C4-2B (cell line): ENCODE results near the gene HIP1.

ENCODE experiments used
- H3K27ac ChIP-seq: fragments of 450-650 bp; 2 replicates; pipeline ENCODE4 v1.5.1; 2017
- ZFX ChIP-seq: fragments of 450-650 bp; IDR thresholded peaks from 2 replicates; pipeline ENCODE4 v1.6.1; 2017
- TF ChIP-seq, protein P1 (sequence below): fragments of 450-650 bp; conservative IDR thresholded peaks from 2 replicates; pipeline ENCODE4 v1.5.1; 2017; ENCODE audit warnings: mild to moderate bottlenecking

The HIP1 gene

DNA sequence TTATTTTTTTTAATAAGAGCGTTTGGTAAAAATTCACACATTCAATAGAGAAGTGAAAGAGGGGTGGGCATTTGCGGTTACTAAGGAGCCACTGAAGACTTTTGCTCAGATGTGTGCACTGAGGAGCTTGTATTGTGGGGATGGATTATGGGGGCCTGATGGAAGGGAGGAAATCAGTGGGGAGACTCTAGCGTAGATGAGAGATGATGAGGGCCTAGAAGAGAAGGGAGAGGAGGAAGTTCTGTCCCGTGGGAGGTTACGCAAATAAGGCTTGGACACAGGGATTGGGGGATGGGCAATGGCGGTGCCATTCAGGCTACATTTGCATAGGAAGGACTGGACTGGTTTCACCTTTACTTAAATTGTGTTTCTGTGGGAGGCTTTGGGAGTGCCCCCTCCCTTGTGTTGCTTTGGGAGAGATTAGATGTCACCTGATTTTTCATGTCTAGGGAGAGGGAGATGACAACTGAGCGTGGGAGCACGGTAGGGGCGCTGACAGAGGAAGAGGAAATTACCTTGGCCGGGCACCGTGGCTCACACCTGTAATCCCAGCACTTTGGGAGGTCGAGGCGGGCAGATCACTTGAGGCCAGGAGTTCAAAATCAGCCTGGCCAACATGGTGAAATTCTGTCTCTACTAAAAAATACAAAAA lies 2.2 kb upstream of the HIP1 start:
- TF ChIP-seq ZFX, result no peak
- TF ChIP-seq, protein P1, sequence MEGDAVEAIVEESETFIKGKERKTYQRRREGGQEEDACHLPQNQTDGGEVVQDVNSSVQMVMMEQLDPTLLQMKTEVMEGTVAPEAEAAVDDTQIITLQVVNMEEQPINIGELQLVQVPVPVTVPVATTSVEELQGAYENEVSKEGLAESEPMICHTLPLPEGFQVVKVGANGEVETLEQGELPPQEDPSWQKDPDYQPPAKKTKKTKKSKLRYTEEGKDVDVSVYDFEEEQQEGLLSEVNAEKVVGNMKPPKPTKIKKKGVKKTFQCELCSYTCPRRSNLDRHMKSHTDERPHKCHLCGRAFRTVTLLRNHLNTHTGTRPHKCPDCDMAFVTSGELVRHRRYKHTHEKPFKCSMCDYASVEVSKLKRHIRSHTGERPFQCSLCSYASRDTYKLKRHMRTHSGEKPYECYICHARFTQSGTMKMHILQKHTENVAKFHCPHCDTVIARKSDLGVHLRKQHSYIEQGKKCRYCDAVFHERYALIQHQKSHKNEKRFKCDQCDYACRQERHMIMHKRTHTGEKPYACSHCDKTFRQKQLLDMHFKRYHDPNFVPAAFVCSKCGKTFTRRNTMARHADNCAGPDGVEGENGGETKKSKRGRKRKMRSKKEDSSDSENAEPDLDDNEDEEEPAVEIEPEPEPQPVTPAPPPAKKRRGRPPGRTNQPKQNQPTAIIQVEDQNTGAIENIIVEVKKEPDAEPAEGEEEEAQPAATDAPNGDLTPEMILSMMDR, result no peak
- no peak overlapping the region for H3K27ac ChIP-seq

DNA sequence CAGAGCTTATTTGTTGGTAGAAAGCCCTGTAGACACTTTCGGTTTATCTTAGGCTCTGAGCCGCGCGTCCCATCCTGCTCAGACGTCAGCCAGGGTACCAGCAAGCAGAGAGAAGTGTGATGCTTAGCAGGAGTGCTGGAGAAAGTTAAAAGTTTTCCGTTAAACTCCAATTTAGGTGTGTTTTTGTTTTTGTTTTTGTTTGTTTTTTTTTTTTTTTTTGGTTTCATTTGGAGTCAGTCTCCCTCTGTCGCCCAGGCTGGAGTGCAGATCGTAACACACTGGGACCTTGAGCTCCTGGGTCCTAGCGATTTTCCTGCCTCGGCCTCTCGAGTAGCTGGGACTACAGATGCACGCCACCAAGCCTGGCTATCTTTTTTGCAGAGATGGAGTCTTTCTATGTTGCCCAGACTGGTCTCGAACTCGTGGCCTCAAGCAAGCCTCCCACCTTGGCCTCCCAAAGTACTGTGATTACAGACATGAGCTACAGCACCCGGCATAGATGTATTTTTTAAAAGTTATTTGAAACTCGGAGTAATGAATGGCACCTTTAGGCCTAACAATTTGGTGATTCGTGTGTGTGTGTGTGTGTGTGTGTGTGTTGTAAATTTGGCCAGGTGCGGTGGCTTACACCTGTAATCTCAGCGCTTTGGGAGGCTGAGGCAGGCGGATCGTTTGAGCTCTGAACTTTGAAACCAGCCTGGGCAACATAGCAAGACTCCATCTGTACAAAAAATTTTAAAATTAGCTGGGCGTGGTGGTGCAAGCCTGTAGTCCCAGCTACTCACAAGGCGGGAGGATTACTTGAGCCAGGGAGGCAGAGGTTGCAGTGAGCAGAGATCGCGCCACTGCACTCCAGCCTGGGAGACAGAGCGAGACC lies 1.3 kb upstream of the HIP1 start:
- TF ChIP-seq, protein P1, result no peak
- no peak for TF ChIP-seq ZFX
- peak overlapping the region; percentile 84 for H3K27ac ChIP-seq

DNA sequence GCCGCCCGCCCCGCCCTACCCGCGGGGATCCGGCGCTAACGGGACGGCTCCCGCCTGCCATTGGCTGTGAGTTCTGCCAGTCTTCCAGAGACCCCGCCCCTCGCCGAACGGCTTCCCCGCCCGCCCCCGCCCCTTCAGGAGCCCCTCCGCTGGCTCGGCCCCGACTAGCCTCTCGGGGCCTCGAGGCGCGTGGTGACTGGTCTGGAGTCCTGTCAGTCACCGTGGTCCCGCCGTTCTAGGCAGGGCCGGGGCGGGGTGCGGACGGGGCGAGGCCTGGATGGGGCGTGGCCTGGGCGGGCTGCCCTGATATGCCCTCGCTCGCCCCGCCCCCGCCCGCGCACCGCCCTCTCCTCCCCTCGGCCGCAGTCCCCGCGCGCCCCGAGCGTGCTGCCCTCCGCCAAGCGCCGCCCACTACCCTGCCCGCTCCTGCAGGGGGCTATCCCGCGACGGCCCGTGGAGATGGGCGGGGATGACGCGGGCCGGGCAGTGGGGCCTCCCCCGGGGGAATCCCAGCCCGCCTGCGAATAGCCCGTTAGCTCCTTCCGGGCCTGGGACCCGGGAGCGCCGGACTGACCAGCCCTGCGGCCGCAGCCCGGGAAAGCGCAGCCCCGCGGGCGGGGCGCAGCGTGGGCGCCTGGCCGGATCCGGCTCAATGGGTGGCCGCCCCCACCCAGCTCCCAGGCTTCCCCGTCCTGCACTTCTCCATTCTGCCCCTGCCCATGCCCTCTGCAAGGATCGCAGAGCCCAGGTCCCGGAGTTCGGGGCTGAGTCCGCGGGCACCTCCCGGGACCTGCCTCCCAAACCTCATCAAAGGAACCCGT lies 444 bp upstream of the HIP1 start:
- peak overlapping the region; percentile 84 for H3K27ac ChIP-seq
- peak; percentile 50; the same call in 1 of the 2 replicates for TF ChIP-seq ZFX
- TF ChIP-seq, protein P1, result no peak

DNA sequence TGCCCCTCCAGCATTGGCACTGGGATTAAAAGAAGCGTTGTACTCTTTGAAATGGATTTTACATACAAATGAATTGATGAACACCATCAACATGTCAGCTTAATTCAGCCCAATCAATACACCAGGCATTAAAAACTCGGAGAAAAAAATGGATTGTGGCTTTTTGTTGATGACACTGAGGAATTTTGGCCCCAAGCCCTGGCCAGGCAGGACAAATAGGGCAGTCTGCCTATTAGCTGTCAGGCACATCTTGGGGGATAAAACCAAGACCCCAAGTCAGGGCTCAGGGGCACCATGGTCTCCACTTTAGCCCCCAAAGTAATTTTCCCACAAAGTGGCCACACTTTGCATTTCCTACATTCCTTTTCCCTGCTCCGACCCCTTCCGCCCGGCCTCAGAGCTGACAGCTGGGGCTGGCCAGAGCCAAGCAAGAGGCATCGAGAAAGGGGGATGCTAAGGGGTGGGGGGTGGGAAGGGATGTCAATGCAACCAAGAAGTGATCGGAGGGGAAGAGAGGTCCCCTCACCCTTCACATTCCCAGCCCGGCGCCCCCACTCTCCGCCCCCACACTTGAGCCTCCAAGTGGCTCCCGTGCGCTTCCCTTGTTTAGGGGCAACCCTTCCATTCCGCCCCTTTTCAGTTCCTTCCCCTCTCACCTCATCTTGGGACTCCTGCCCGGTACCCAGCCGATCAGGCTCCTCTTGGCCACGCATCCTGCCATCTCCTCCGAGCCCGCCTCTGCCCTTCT lies 711 bp downstream of the HIP1 start:
- no peak for TF ChIP-seq ZFX
- TF ChIP-seq, protein P1, result no peak
- H3K27ac ChIP-seq, result peak overlapping the region; percentile 84

DNA sequence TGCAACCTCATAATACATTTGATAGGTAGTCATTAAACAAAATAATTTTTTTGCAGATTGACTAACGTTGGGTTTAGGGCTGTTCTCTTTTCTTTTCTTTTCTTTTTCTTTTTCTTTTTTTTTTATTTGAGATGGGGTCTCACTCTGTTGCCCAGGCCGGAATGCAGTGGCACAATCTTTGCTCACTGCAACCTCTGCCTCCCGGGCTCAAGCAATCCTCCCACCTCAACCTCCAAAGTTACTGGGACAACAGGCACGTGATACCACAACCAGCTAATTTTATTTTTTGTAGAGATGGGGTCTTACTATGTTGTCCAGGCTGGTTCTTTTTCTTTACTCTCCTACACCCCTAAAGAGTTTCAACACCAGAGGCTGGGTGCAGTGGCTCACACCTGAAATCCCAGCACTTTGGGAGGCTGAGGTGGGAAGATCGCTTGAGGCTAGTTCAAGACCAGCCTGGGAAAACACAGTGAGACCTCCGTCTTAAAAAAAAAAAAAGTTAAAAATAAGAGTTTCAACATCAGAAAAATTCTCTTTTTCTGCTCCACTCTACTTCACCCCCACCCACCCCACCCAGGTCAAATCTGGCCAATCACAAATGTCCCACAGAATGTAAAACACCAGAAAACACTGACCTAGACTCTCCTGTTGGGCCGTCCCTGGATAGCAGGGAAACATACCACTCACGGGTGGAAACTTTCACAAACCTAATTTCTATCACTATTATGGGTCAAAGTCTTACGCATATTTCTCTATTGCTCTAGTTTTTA lies 3.0 kb downstream of the HIP1 start:
- no peak overlapping the region for H3K27ac ChIP-seq
- TF ChIP-seq, protein P1, result no peak
- no peak for TF ChIP-seq ZFX

DNA sequence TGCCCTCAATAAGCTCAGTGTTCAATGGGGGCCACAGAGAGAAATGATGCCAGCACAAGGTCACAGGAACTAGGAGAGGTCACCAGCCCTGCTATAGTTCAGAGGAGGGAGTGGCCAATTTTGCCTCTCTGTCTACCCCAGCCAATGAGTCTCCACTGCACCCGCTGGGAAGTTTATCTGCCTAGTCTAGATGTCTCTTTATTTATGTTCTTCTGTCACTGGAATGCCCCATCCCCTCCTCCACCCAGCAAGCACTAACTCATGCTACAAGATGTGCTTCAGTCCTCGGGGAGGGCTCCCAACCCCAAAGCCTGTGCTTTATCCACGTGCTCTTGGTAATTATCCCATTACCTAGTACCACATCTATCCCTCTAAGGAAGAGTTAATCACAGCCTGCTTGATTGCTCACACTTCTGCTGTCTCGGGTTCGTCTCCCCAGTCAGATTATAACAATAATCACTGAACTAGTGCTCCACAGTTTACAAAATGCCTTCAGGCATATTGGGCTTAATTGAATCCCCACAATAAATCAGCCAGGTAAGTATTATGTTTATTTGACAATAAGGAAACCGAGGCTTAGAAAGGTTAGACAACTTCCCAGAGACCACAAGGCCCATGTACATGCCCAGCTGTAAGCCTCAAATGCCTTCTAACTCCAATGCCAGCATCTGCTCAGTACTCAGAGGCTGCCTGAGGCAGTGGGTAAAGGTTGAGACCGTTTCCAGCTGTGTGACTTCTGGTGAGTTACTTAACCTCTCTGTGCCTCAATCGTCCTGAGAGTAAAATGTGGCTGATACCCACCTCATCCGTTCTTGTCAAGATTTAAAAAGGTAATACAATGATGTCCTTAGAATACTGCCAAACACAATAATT lies 3.9 kb downstream of the HIP1 start:
- TF ChIP-seq, protein P1, result no peak
- TF ChIP-seq ZFX, result no peak
- no peak overlapping the region for H3K27ac ChIP-seq
